ENCODE data around the gene DSP.

The DSP gene

DNA sequence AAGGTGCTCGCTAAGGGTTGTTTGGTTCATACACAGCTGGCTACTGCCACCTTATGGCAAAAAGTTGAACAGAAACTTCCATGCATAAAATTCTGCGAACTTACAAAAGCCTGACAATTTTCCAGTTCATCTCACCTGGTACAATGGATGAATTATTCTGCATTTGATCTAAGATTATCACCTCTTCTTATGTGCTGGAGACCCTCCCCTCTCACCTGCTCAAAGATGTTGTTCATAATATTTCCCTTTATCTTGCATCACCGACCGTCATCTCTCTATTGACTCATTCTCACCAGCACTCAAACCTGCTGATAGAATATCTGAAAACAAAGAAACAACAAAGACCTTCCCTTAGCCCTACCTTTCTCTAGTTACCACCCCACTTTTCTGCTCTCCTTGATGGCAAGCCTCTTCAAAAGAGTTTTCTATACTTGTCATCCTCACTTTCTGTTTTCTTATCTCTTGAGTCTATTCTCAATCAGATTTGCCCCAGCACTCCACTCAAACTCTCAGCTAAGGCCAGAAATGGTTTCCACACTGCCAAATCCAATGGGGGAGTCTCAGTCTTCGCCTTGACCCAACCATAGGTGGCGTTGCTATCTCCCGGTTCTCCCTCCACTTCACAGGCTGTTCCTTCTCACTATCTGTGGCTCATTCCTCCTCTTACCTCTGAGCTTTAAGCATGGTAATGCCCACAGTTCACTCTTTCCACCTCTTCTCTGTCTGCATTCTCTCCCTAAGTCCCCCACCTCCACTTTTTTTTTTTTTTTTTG, 74.3 kb downstream of the DSP start:
- DNase-seq: peak; percentile 74

DNA sequence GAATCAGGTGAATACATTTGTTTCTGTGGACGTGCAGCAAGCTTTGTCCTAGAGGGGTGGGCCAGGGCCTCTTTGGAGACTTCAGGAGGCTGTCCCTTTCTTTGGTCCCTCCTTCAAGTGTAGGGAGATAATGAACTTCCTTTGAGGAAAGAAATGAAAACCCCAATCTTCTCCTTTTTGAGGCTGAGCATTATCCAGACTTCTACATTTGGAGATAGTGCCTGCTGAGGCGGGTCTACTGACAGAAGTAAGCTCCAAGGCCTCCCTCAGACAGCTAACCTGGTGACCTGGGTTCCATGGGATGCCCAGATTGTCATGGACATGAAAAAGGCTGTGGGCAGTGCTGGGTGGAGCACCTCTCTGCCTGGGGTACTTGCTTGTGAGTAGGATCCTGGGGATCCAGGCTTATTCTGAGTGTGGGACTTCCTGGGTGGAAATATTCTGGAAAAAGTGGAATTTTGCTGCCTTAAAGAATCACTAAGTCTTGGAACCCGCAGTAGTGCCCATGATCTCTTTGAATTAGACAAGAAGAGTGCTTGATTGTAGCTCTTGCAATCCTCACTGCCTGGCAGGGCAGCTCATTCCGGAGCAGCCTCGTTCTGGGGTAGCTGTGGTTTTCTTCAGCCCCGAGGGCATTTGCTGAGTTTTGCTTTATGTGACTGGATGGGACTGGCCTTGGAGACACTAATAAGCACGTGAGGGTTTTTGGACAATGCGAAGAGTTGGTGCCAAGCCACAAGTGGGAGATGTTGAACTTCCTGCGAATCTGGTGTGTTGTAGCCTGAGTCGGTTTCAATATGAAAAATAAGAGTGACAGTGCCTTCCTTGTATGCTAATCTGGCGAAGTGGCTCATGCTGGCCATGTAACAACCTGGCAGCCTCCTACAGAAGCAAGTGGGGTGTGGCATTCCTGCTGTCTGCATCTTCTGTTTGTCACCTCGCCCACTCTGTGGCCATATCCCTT, 76.6 kb downstream of the DSP start:
- DNase-seq: no peak

DNA sequence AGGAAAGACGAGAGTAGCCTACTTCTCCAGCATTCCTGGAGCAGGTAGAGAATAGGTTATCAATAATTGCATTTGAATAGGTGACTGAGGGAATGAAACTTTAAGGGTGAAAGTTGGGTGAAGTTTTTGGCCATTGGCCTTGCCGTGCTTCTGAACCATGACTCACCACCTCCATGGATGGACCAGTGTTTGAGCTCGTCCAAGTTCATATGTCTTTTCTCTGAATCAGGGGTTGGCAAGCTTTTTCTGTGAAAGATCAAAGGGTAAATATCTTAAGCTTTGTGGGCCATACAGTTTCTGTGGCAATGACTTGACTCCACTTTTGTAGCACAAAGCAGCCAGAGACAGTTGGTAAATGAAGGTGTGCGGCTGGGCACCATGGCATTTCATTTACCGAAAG, 80.3 kb downstream of the DSP start:
- no peak for DNase-seq

DNA sequence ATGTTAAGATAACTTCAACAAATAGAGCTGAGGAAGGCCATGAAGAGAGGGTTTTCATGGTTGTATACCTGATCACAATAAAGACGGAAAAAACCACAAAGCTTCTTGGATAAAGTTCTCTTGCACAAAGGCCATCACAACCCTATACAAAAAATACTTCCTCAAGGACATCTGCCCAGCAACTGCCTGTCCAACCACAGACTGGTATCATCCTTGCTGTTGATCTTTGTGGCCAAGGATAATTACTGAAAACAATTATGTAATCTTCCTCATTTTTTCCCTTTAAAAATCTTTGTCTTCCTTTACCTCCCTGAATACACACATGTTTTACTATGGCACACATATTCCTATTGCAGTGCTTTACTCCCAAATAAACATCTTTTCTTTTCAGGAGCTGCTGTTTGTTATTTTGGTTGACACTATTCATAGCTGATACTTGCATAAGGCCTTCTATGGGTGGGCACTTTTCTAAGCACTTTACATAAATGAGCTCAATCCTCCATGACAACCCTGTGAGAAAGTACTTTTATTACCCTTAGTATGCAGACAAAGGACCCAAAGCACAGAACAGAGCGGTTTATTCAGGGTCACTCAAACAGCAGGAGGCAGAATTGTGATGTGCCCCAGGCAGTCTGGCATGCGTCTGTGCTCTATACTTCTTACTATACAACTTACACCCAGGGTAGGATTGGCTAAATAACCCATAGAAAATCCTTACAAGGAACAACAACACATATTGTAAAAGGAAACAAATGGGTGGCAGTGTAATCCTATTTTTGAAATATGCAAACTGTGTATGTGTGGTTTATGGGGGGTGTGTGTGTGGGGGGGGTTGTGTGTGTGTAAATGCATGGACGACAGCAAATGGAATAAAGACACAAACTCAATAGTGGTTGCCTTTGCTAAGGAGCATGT, 83.6 kb downstream of the DSP start:
- peak; percentile 47 for DNase-seq

DNA sequence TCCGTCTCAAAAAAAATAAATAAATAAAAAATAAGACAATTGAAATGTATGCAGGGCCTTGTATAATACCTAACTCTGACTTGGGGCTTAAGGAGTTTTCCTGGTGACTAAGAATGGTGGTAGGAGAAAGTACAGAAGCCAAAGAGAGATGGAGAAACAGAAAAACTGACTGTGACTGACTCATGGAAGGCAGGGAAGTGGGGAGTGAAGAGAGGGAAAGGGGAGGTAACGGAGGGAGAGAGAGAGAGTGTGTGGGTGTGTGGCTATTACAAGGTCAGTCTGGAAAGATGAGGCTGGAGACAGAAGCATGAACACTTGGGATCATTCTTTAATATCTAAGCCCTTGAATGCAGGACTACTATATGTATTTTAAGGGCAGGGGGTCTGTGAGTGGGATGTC, 87.0 kb downstream of the DSP start:
- no peak for DNase-seq

DNA sequence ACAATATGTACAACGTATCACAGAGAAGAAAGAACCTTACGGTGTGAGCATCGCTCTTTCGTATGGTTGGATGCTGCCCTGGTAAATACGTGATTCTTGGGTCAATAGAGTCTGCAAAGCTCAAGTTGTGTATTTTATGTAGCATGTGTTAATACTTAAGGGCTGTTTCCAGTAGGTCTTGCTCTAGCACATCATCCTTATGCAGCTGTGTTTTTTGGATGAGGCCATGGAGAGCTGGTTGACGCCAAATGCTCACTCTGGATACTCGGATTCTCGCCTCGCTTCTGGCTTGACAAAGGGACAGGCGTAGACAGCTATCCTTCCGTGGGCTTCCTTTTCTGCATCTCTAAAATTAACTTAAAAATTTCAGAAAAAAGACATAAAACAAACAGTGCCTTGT, 87.4 kb downstream of the DSP start:
- no peak for DNase-seq

DNA sequence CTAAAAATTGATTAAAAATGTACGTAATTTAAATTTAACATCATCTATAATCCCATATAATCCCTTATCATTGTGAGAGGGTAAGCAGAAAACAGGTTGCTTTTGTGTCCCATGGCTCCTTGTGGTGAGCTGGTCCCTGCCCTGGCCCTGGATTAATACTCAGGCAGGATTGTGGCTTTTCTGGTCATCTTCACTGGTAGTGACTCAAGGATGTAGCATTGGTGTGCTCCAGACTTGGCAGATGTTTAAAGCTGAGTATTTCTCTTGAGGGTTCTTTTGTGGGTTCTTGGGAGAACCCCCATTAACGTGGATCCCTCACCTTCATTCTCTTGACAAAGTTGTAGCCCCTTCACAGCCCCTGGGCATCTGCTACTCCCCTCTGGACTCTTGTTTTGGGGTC, 87.8 kb downstream of the DSP start:
- DNase-seq: no peak

DNA sequence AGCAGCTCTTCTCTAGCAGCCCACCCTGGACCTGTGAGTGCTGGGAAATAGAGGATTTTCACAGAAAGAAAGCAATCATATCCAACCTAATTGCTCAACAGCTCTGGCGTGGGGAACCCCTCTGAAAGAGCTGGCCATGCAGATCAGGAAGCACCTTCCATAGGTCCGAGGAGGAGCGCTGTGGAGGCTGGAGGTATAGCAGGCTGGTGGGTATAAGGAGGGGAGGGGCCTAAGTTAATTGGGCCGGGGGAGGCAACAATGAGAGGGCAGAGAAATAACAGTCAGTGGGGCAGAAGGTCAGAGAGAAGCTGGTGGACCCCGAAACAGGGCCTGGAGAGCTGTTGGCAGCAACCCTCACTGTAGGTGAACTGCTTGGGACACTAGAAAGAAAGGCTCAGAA, 89.3 kb downstream of the DSP start:
- no peak for DNase-seq

DNA sequence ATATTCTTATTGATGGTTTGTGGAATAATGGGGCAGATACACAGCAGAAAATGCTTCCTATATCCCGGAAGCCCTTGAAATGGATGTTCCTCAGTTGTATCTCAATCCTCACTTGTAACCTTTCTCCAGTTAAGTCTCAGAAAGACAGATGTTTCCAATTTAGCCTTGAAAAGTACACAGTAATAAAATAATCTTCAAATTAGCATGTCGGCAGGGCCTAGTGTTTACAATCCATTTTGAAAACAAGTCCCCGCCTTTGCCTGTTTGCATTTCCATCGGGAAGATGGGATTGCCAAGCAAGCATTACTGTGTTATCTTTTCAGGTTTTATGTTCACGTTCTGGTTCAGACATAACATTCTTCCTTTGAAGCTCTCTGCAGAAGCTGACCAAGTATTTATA, 90.0 kb downstream of the DSP start:
- no peak for DNase-seq

DNA sequence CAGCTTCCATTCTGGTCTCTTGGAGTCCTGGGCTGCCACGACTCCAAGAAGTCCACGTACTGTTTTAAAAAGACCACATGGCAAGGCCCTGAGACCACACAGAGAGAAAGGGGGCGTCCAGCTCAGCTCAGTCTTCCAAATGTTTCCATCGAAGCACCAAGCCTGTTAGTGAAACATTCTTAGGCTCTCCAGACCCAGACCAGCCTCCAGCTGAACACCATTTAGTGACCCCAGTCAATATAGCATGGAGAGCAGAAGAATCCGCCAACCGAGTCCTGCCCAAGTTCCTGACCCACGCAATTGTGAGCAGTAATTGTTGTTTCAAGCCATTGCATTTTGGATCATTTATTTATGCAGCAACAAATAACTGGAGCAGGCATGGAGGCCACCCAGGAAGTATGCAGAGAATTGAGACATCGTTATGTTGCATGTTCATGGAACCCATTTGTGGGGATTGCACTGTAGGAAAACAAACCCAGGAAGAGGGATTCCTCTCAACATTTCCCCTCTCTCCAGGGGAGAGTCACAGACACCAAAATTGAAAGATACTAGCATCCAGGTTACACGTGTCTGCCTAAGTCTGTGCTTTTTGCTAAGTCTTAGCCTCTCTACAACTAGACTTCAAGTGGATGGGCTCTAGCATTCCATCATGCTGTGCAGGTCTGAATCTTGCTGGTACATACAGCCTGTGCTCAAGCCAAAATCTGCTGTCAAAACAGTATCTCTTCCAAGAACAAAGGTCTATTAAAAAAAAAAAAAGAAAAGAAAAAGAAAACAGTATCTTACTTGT, 91.2 kb downstream of the DSP start:
- DNase-seq: no peak

DNA sequence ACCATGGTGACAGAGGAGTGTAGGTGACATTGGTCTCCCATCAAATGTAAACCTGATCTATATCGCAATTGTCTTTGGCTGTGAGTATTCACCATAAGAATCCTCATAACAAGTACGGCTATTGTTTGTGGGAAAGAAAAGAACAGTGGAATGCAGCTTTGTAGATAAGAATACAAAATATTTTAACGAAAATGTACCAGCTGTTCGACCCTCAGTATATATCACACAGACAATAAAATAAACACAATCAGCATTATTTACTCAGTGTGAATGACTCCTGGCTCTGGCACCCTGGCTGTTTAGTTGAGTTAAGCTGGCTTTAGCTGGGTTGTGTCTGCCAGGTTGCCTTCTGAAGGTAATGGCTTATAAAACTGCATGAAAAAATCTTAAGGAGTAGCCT, 91.9 kb downstream of the DSP start:
- no peak for DNase-seq

DNA sequence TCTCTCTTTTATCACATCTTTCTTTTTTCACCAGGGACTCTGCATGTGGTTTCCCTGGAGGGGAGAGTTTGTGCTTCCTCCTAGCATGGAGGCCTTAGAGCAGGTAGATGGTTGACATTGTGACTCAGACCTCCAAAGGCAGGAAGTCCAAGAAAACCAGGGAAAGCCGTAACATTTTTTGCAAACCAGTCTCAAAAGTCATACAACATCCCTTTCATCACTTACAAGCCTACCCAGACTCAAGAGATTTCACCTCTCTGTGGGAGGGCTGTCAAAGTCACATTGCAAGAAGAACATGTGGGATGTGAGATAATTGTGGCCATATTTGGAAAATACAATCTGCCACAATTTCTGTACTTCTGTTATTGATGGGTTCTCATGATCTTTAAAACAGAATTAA, 94.7 kb downstream of the DSP start:
- DNase-seq: no peak

Data from retina (tissue), 1 donor.